BLaER1 (cell line): ENCODE results near the gene NT5DC1.

ENCODE experiments used
- H3K27ac ChIP-seq: shearing (Covaris generic); formaldehyde crosslinking; 2 replicates; pipeline ENCODE4 v1.8.1; 2022
- H3K27me3 ChIP-seq: shearing (Covaris generic); formaldehyde crosslinking; 2 replicates; pipeline ENCODE4 v1.8.1; 2022
- H3K36me3 ChIP-seq: shearing (Covaris generic); formaldehyde crosslinking; 2 replicates; pipeline ENCODE4 v1.8.1; 2022
- H3K4me1 ChIP-seq: shearing (Covaris generic); formaldehyde crosslinking; 2 replicates; pipeline ENCODE4 v1.8.1; 2022
- H3K4me2 ChIP-seq: shearing (Covaris generic); formaldehyde crosslinking; 2 replicates; pipeline ENCODE4 v1.8.1; 2022
- H3K4me3 ChIP-seq: shearing (Covaris generic); formaldehyde crosslinking; 2 replicates; pipeline ENCODE4 v1.8.1; 2022
- H3K9ac ChIP-seq: shearing (Covaris generic); formaldehyde crosslinking; 2 replicates; pipeline ENCODE4 v1.8.1; 2022
- H3K9me3 ChIP-seq: shearing (Covaris generic); formaldehyde crosslinking; 2 replicates; pipeline ENCODE4 v1.8.1; 2022
- H4K20me1 ChIP-seq: shearing (Covaris generic); formaldehyde crosslinking; 2 replicates; pipeline ENCODE4 v1.8.1; 2022
- Cebpa-rat ChIP-seq: shearing (Covaris generic); IDR thresholded peaks from 2 replicates; pipeline ENCODE4 v1.8.1; 2022

NT5DC1 gene

GRCh38 chr6:116205281-116205680, 104.6 kb downstream of the NT5DC1 start:
- Histone ChIP-seq H3K4me3 (no peak overlapping the region), H3K4me1 (peaks cover 7% of the 10 kb centered on the region; the same call in 1 of the 2 replicates), H3K36me3 (no peaks in the 10 kb centered on the region), H4K20me1 (no peaks in the 10 kb centered on the region), H3K9ac (no peak overlapping the region), H3K27ac (no peak overlapping the region), H3K9me3 (no peaks in the 10 kb centered on the region), H3K4me2 (no peak overlapping the region), H3K27me3 (no peaks in the 10 kb centered on the region)
- no peak for TF ChIP-seq Cebpa-rat

- H3K4me2 ChIP-seq, result no peak overlapping the region; the same call in 1 of the 2 replicates
Observed at GRCh38 chr6:116206231-116206903, 105.7 kb downstream of the NT5DC1 start.

GRCh38 chr6:116208056-116208785, 107.6 kb downstream of the NT5DC1 start:
- H3K4me2 ChIP-seq, result no peak overlapping the region
- peaks cover 7% of the 10 kb centered on the region; the same call in 1 of the 2 replicates for H3K4me1 ChIP-seq
- no peak for TF ChIP-seq Cebpa-rat
- no peaks in the 10 kb centered on the region for H3K36me3 ChIP-seq
- H4K20me1 ChIP-seq, result no peaks in the 10 kb centered on the region
- no peak overlapping the region for H3K4me3 ChIP-seq
- H3K9ac ChIP-seq, result no peak overlapping the region
- no peak overlapping the region for H3K27ac ChIP-seq
- no peaks in the 10 kb centered on the region for H3K27me3 ChIP-seq
- H3K9me3 ChIP-seq, result no peaks in the 10 kb centered on the region

More at GRCh38 chr6:116206231-116206903, 105.7 kb downstream of the NT5DC1 start:
- Histone ChIP-seq H3K9ac (no peak overlapping the region), H4K20me1 (no peaks in the 10 kb centered on the region), H3K27ac (no peak overlapping the region), H3K4me1 (peaks cover 7% of the 10 kb centered on the region; the same call in 1 of the 2 replicates), H3K4me3 (no peak overlapping the region), H3K36me3 (no peaks in the 10 kb centered on the region), H3K27me3 (no peaks in the 10 kb centered on the region), H3K9me3 (no peaks in the 10 kb centered on the region)
- TF ChIP-seq Cebpa-rat, result no peak

GRCh38 chr6:116210316-116210715, 109.7 kb downstream of the NT5DC1 start:
- Histone ChIP-seq H3K27me3 (no peaks in the 10 kb centered on the region), H3K36me3 (no peaks in the 10 kb centered on the region)

GRCh38 chr6:116210750-116211425, 110.2 kb downstream of the NT5DC1 start:
- H3K27ac ChIP-seq, result no peak overlapping the region

More at GRCh38 chr6:116210316-116210715, 109.7 kb downstream of the NT5DC1 start:
- no peak overlapping the region for H3K4me3 ChIP-seq
- no peak overlapping the region for H3K27ac ChIP-seq
- no peak overlapping the region for H3K4me2 ChIP-seq
- H4K20me1 ChIP-seq, result no peaks in the 10 kb centered on the region
- no peak overlapping the region for H3K9ac ChIP-seq
- TF ChIP-seq Cebpa-rat, result no peak
- H3K4me1 ChIP-seq, result peaks cover 7% of the 10 kb centered on the region; the same call in 1 of the 2 replicates
- H3K9me3 ChIP-seq, result no peaks in the 10 kb centered on the region

GRCh38 chr6:116214681-116215080, 114.0 kb downstream of the NT5DC1 start:
- H3K27me3 ChIP-seq, result no peaks in the 10 kb centered on the region
- no peak overlapping the region for H3K27ac ChIP-seq
- no peak overlapping the region for H3K4me2 ChIP-seq
- H3K36me3 ChIP-seq, result no peaks in the 10 kb centered on the region
- H3K4me1 ChIP-seq, result no peaks in the 10 kb centered on the region
- no peak for TF ChIP-seq Cebpa-rat
- H3K9ac ChIP-seq, result no peak overlapping the region
- no peaks in the 10 kb centered on the region for H3K9me3 ChIP-seq
- no peaks in the 10 kb centered on the region for H4K20me1 ChIP-seq
- no peak overlapping the region for H3K4me3 ChIP-seq

More at GRCh38 chr6:116210750-116211425, 110.2 kb downstream of the NT5DC1 start:
- no peaks in the 10 kb centered on the region for H3K27me3 ChIP-seq
- no peak overlapping the region for H3K4me2 ChIP-seq
- H3K4me1 ChIP-seq, result peaks cover 5% of the 10 kb centered on the region; the same call in 1 of the 2 replicates
- TF ChIP-seq Cebpa-rat, result no peak
- H3K9me3 ChIP-seq, result no peaks in the 10 kb centered on the region
- H3K9ac ChIP-seq, result no peak overlapping the region
- no peaks in the 10 kb centered on the region for H4K20me1 ChIP-seq
- no peaks in the 10 kb centered on the region for H3K36me3 ChIP-seq
- H3K4me3 ChIP-seq, result no peak overlapping the region

GRCh38 chr6:116215414-116215813, 114.8 kb downstream of the NT5DC1 start:
- Histone ChIP-seq H3K27ac (no peak overlapping the region), H3K27me3 (no peaks in the 10 kb centered on the region), H3K4me2 (no peak overlapping the region), H3K9ac (no peak overlapping the region), H3K4me1 (no peaks in the 10 kb centered on the region), H3K4me3 (no peak overlapping the region), H4K20me1 (no peaks in the 10 kb centered on the region), H3K9me3 (no peaks in the 10 kb centered on the region), H3K36me3 (no peaks in the 10 kb centered on the region)
- no peak for TF ChIP-seq Cebpa-rat

GRCh38 chr6:116217069-116217468, 116.4 kb downstream of the NT5DC1 start:
- Histone ChIP-seq H3K4me1 (no peaks in the 10 kb centered on the region), H3K9ac (no peak overlapping the region), H3K27ac (no peak overlapping the region), H3K4me2 (no peak overlapping the region), H3K27me3 (no peaks in the 10 kb centered on the region), H3K36me3 (no peaks in the 10 kb centered on the region), H3K9me3 (no peaks in the 10 kb centered on the region), H3K4me3 (no peak overlapping the region), H4K20me1 (no peaks in the 10 kb centered on the region)
- TF ChIP-seq Cebpa-rat, result no peak

GRCh38 chr6:116218172-116218633, 117.5 kb downstream of the NT5DC1 start:
- Histone ChIP-seq H3K4me3 (no peak overlapping the region), H3K9me3 (no peaks in the 10 kb centered on the region), H3K36me3 (no peaks in the 10 kb centered on the region), H3K4me2 (no peak overlapping the region), H3K27me3 (no peaks in the 10 kb centered on the region), H3K4me1 (no peaks in the 10 kb centered on the region), H3K9ac (no peak overlapping the region), H4K20me1 (no peaks in the 10 kb centered on the region), H3K27ac (no peak overlapping the region)
- no peak for TF ChIP-seq Cebpa-rat
